ENCODE data around the gene FAM78A. TPM values are rescaled to one million over a fixed set of nuclear protein-coding genes. Genes with fewer than 3 reads are reported as not detected.

FAM78A gene
- polyA plus RNA-seq, 3 donors, result 6.4 to 40.6 (median 7.2) TPM

DNA sequence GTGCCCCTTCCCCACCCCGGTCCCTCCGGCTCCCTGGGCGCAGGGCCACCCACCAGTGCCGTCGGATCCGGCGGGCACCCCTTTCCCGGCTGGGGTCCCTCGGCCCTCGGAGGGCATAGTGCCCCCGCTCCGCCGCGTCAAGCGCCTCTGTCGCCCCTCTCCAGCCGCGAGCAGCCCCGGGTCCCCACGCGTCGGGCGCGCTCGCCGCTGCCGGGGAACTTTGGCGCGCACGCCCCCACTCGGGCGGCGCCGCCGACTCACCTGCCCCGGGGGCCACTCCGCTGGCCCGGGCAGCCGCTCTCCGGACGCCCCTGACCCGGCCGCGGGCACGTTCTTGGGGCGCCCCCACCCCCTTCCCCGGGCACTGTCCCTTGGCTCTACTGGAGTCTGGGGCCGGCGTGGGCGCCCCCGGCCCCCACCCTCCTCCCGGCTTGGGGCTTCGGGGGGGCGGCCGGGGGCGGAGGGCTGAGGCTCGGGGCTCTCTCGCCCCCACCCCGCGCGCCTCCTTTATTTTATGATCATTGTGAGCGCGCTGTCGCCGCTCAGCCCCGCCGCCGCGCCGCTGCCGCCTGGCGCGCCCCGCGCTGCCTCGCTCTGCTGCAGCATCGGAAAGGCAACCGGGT is 1.1 kb upstream of the FAM78A start:
- H3K36me3 ChIP-seq (replicated peaks in 1 of 2; ENCODE audit: control insufficient read depth in 1 of 2, insufficient read depth in 2 of 2, low read length in 2 of 2), result no peaks in the 10 kb centered on the region
- Mint-ChIP-seq H3K4me1 (peaks cover 51% of the 10 kb centered on the region), H3K9me3 (peaks cover 0 to 5% (median 2%) of the 10 kb centered on the region in 7 donors), H3K27ac (no peak overlapping the region), H3K36me3 (peaks cover 5 to 11% of the 10 kb centered on the region in 2 donors), H3K27me3 (ENCODE audit: low read depth in 3 of 3) (peaks cover 16 to 21% (median 20%) of the 10 kb centered on the region in 3 donors), H3K4me3 (peak overlapping the region in 1 of 2 donors; percentile 59)
- intact Hi-C loops (cut with micrococcal nuclease), result loop anchor here (5.0 to 10.0 kb wide), 4 partner anchors 40 to 1077 kb away; partner anchors contain the start of genes PRRC2B (in 1 of the 2) and SETX (in 1 of the 2)
- H3K27me3 ChIP-seq (ENCODE audit: control insufficient read depth in 2 of 2, insufficient read depth in 2 of 2, low read length in 2 of 2), result peaks cover 5 to 19% of the 10 kb centered on the region in 2 donors
- H3K27ac ChIP-seq (ENCODE audit: low read depth in 1 of 2, low read length in 2 of 2), result peak overlapping the region in 1 of 2 donors; percentile 93
- H3K4me1 ChIP-seq (ENCODE audit: control insufficient read depth in 1 of 2, insufficient read depth in 2 of 2, low read length in 2 of 2), result peaks cover 49 to 50% of the 10 kb centered on the region in 2 donors
- H3K9me3 ChIP-seq (replicated peaks in 1 of 2; ENCODE audit: control insufficient read depth in 1 of 2, insufficient read depth in 1 of 2, low read length in 2 of 2), result peaks cover 0 to 7% of the 10 kb centered on the region in 2 donors
- H2AFZ ChIP-seq (ENCODE audit: insufficient read depth, low read depth, low read length, poor library complexity, severe bottlenecking), result peak overlapping the region; percentile 69
- TF ChIP-seq, protein P1, sequence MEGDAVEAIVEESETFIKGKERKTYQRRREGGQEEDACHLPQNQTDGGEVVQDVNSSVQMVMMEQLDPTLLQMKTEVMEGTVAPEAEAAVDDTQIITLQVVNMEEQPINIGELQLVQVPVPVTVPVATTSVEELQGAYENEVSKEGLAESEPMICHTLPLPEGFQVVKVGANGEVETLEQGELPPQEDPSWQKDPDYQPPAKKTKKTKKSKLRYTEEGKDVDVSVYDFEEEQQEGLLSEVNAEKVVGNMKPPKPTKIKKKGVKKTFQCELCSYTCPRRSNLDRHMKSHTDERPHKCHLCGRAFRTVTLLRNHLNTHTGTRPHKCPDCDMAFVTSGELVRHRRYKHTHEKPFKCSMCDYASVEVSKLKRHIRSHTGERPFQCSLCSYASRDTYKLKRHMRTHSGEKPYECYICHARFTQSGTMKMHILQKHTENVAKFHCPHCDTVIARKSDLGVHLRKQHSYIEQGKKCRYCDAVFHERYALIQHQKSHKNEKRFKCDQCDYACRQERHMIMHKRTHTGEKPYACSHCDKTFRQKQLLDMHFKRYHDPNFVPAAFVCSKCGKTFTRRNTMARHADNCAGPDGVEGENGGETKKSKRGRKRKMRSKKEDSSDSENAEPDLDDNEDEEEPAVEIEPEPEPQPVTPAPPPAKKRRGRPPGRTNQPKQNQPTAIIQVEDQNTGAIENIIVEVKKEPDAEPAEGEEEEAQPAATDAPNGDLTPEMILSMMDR (IDR thresholded peaks at IDR 0.05), result no peak
- peak overlapping the region; percentile 98 for H3K4me2 ChIP-seq (replicated peaks; ENCODE audit: extremely low read depth, low read length, poor library complexity, severe bottlenecking)
- no peak for DNase-seq
- WGBS (ENCODE audit: insufficient coverage), result under 1% methylated on average over 76 of the region's 78 CpGs
- H4K20me1 ChIP-seq (ENCODE audit: insufficient read depth, low read length), result peaks cover 33% of the 10 kb centered on the region
- H3K4me3 ChIP-seq (replicated peaks in 1 of 3; ENCODE audit: low read depth in 2 of 3, low read length in 3 of 3), result peak overlapping the region; percentile 34 to 94 (median 93)
- peak overlapping the region; percentile 86 for H3K9ac ChIP-seq (ENCODE audit: insufficient read depth, low read length, poor library complexity, severe bottlenecking)
- H3K79me2 ChIP-seq (ENCODE audit: insufficient read depth, low read length), result peaks cover 52% of the 10 kb centered on the region

DNA sequence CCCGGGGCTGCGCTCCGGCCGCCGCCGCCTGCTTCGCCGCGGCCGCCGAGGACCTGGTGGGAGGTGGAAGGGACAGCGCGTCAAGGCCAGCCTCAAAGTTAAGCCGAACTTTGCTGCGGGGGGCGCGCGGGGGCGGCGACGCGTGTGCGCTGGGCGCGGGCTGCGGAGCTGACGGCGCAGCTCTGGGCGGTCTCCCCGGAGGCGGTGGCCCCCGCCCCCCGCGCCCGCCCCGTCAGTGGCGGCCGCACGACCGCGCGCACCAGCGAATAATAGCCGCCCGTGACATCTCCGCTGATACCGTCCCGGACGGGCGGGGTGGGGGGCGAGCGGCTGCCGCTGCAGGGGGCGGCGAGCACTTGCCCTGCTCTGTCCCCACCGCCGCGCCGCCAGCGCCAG is 579 bp upstream of the FAM78A start:
- peaks cover 38% of the 10 kb centered on the region for H4K20me1 ChIP-seq (ENCODE audit: insufficient read depth, low read length)
- peak overlapping the region; percentile 69 for H2AFZ ChIP-seq (ENCODE audit: insufficient read depth, low read depth, low read length, poor library complexity, severe bottlenecking)
- H3K4me1 ChIP-seq (ENCODE audit: control insufficient read depth in 1 of 2, insufficient read depth in 2 of 2, low read length in 2 of 2), result peaks cover 51 to 54% of the 10 kb centered on the region in 2 donors
- Mint-ChIP-seq H3K4me3 (peak overlapping the region; percentile 46 to 69), H3K27ac (peak overlapping the region in 1 of 7 donors; percentile 54), H3K36me3 (peaks cover 6 to 8% of the 10 kb centered on the region in 2 donors), H3K4me1 (peaks cover 51% of the 10 kb centered on the region), H3K27me3 (ENCODE audit: low read depth in 3 of 3) (peaks cover 11 to 16% (median 15%) of the 10 kb centered on the region in 3 donors), H3K9me3 (peaks cover 0 to 3% (median 0%) of the 10 kb centered on the region in 7 donors)
- peak overlapping the region; percentile 34 to 94 (median 93) for H3K4me3 ChIP-seq (replicated peaks in 1 of 3; ENCODE audit: low read depth in 2 of 3, low read length in 3 of 3)
- 0% methylated on average over 60 of the region's 60 CpGs for WGBS (ENCODE audit: insufficient coverage)
- peak overlapping the region; percentile 86 for H3K9ac ChIP-seq (ENCODE audit: insufficient read depth, low read length, poor library complexity, severe bottlenecking)
- TF ChIP-seq, protein P1 (IDR thresholded peaks at IDR 0.05), result no peak
- H3K9me3 ChIP-seq (replicated peaks in 1 of 2; ENCODE audit: control insufficient read depth in 1 of 2, insufficient read depth in 1 of 2, low read length in 2 of 2), result peaks cover 0 to 3% of the 10 kb centered on the region in 2 donors
- H3K4me2 ChIP-seq (replicated peaks; ENCODE audit: extremely low read depth, low read length, poor library complexity, severe bottlenecking), result peak overlapping the region; percentile 98
- H3K27ac ChIP-seq (ENCODE audit: low read depth in 1 of 2, low read length in 2 of 2), result peak overlapping the region in 1 of 2 donors; percentile 93
- peaks cover under 1 to 14% of the 10 kb centered on the region in 2 donors for H3K27me3 ChIP-seq (ENCODE audit: control insufficient read depth in 2 of 2, insufficient read depth in 2 of 2, low read length in 2 of 2)
- peaks cover 57% of the 10 kb centered on the region for H3K79me2 ChIP-seq (ENCODE audit: insufficient read depth, low read length)
- no peak for DNase-seq
- intact Hi-C loops (cut with micrococcal nuclease), result loop anchor here (5.0 to 10.0 kb wide), 4 partner anchors 40 to 1078 kb away; partner anchors contain the start of genes PRRC2B (in 1 of the 2) and SETX (in 1 of the 2)
- H3K36me3 ChIP-seq (replicated peaks in 1 of 2; ENCODE audit: control insufficient read depth in 1 of 2, insufficient read depth in 2 of 2, low read length in 2 of 2), result no peaks in the 10 kb centered on the region
